CD4-positive, alpha-beta memory T cell (primary cell): ENCODE results near the gene SLC22A23. TPM values are rescaled to one million over a fixed set of nuclear protein-coding genes. Genes with fewer than 3 reads are reported as not detected.
A peak's percentile ranks its signal among the peaks of the same experiment; 100 is the strongest.

Experiments used
- CTCF ChIA-PET: fragments of 350-600 bp; sonication (Branson Sonifier 250); formaldehyde crosslinking; loops from one replicate; lab custom pipeline; 2021; ENCODE audit warnings: inconsistent platforms; ENCODE audit not compliant: partially characterized antibody; lab: Charles Lee
- POLR2A ChIA-PET: fragments of 350-600 bp; sonication (Branson Sonifier 250); formaldehyde crosslinking; loops from one replicate; lab custom pipeline; 2021; ENCODE audit not compliant: partially characterized antibody; lab: Charles Lee
- DNase-seq, 5 donors: peaks; one replicate each; pipeline versions ENCODE4 v3.0.0 to v3.0.0-alpha.2; 2020 to 2022; ENCODE audit warnings: mixed read lengths in 1 of 5
- H3K27ac ChIP-seq: one replicate; pipeline ENCODE4 v1.7.0; 2013; ENCODE audit warnings: low read depth, low read length
- H3K27me3 ChIP-seq: 2 replicates; pipeline ENCODE4 v1.7.0; 2013; ENCODE audit warnings: mild to moderate bottlenecking, low read length, moderate library complexity; ENCODE audit not compliant: insufficient read depth
- H3K36me3 ChIP-seq: 2 replicates; pipeline ENCODE4 v1.7.0; 2013; ENCODE audit warnings: mild to moderate bottlenecking, low read length, moderate library complexity; ENCODE audit not compliant: insufficient read depth
- H3K4me1 ChIP-seq: 2 replicates; pipeline ENCODE4 v1.7.0; 2013; ENCODE audit warnings: mild to moderate bottlenecking, low read length, moderate library complexity; ENCODE audit not compliant: insufficient read depth
- H3K4me3 ChIP-seq, 2 donors: one replicate each; pipeline ENCODE4 v1.7.0; 2013; ENCODE audit warnings: low read length in 2 of 2, mild to moderate bottlenecking in 1 of 2
- H3K9me3 ChIP-seq, 2 donors: one replicate each; pipeline ENCODE4 v1.7.0; 2013; ENCODE audit warnings: low read length in 2 of 2, control low read depth in 1 of 2; ENCODE audit not compliant: control insufficient read depth in 1 of 2
- H3K27ac Mint-ChIP-seq, 7 donors: one replicate each; pipeline ENCODE4 v1.8.0; 2020 to 2021; ENCODE audit warnings: mixed read lengths in 7 of 7, mild to moderate bottlenecking in 6 of 7, inconsistent platforms in 3 of 7, moderate library complexity in 3 of 7
- H3K27me3 Mint-ChIP-seq, 2 donors: one replicate each; pipeline ENCODE4 v1.8.0; 2020 to 2021; ENCODE audit warnings: mixed read lengths in 2 of 2
- H3K36me3 Mint-ChIP-seq, 2 donors: one replicate each; pipeline ENCODE4 v1.8.0; 2020 to 2021; ENCODE audit warnings: mixed read lengths in 2 of 2, inconsistent platforms in 1 of 2, mild to moderate bottlenecking in 1 of 2
- H3K4me1 Mint-ChIP-seq, 4 donors: one replicate each; pipeline ENCODE4 v1.8.0; 2020 to 2021; ENCODE audit warnings: mixed read lengths in 4 of 4, mild to moderate bottlenecking in 1 of 4
- H3K4me3 Mint-ChIP-seq, 8 donors: one replicate each; pipeline ENCODE4 v1.8.0; 2020 to 2021; ENCODE audit warnings: mixed read lengths in 8 of 8, mild to moderate bottlenecking in 7 of 8, moderate library complexity in 6 of 8, inconsistent platforms in 3 of 8
- H3K9me3 Mint-ChIP-seq, 8 donors: one replicate each; pipeline ENCODE4 v1.8.0; 2020 to 2021; ENCODE audit warnings: mixed read lengths in 8 of 8, mild to moderate bottlenecking in 5 of 8, inconsistent platforms in 3 of 8, moderate library complexity in 1 of 8
- intact Hi-C: fragments of 100-400 bp; cut with micrococcal nuclease; formaldehyde crosslinking; loops from one replicate; pipeline ENCODE4 v1.15.1; 2023
- polyA plus RNA-seq, 2 donors: library from polyadenylated mRNA; unstranded; fragments of 300-500 nt; fragmentation: Illumina TruSeq; gene quantifications; one replicate each; pipeline ENCODE4 v1.2.3, GENCODE V29; 2021
- total RNA-seq, 2 experiments: library from RNA; stranded (reverse); gene quantifications; one replicate each; pipeline ENCODE4 v1.2.3, GENCODE V29; 2021

The SLC22A23 gene, protein sequence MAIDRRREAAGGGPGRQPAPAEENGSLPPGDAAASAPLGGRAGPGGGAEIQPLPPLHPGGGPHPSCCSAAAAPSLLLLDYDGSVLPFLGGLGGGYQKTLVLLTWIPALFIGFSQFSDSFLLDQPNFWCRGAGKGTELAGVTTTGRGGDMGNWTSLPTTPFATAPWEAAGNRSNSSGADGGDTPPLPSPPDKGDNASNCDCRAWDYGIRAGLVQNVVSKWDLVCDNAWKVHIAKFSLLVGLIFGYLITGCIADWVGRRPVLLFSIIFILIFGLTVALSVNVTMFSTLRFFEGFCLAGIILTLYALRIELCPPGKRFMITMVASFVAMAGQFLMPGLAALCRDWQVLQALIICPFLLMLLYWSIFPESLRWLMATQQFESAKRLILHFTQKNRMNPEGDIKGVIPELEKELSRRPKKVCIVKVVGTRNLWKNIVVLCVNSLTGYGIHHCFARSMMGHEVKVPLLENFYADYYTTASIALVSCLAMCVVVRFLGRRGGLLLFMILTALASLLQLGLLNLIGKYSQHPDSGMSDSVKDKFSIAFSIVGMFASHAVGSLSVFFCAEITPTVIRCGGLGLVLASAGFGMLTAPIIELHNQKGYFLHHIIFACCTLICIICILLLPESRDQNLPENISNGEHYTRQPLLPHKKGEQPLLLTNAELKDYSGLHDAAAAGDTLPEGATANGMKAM
- total RNA-seq (10 to 100 TPM in 1 of 2 experiments, 1 to 10 TPM in 1; 7.9 to 12.5 TPM), polyA plus RNA-seq (1 to 10 TPM in 1 of 2 donors, under 1 TPM in 1; 0.32 to 3.4 TPM)

GRCh38 chr6:3456898-3457709 is at the start of gene SLC22A23:
SLC22A23 (minus strand) TSS chr6:3457050; CDS start chr6:3456559, 491 bp downstream.
- Histone ChIP-seq H3K4me1 (peaks cover 35% of the 10 kb centered on the region), H3K36me3 (no peaks in the 10 kb centered on the region), H3K27ac (peak within 1 kb of the TSS; percentile 37), H3K27me3 (peaks cover 6% of the 10 kb centered on the region), H3K9me3 (no peaks in the 10 kb centered on the region), H3K4me3 (peak within 1 kb of the TSS; percentile 55 to 63)
- peaks cover 0 to 3% of the 10 kb centered on the region in 2 donors for H3K36me3 Mint-ChIP-seq
- peaks cover 6 to 12% (median 8%) of the 10 kb centered on the region in 4 donors for H3K4me1 Mint-ChIP-seq
- H3K4me3 Mint-ChIP-seq, result peak within 1 kb of the TSS; percentile 81 to 92 (median 88)
- DNase-seq, result peak; percentile 74 to 79 (median 76)
- peaks cover 3 to 9% of the 10 kb centered on the region in 2 donors for H3K27me3 Mint-ChIP-seq
- CTCF ChIA-PET, result interaction anchor here (1.0 to 1.5 kb wide), 3 partner anchors 46 to 177 kb away, joined by 6 to 7 read pairs (median 6); no protein-coding TSS in a partner anchor
- H3K9me3 Mint-ChIP-seq, result peaks cover 0 to 3% (median 0%) of the 10 kb centered on the region in 8 donors
- intact Hi-C loops, result loop anchor here (1.0 to 10.0 kb wide), 11 partner anchors 46 to 695 kb away; partner anchors contain the start of genes BPHL, ECI2, FAM50B and NQO2
- POLR2A ChIA-PET, result no interaction called here
- peak within 1 kb of the TSS; percentile 62 to 89 (median 80) for H3K27ac Mint-ChIP-seq

DNA sequence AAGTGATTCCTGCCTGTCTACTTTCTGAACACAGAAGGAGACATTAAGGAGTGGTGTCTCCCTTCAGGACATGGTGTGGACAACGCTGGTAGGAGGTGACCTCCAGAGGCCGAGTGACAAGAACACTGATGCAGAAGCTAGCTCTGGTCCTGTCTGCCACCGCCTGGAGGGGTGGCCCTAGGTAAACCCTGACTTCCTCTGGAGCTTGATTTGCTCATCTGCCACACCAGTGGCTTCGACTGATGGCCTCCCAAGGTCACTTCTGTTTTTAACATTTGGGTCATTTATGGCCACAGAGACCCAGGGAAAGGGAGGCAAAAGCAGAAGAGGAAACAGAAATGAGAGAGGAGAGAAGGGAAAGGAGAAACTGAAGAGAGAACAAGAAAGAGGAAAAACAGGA is 49.4 kb upstream of the SLC22A23 start:
- H3K27ac Mint-ChIP-seq, result peak overlapping the region in 1 of 7 donors; percentile 16
- H3K4me3 ChIP-seq, result no peak overlapping the region

DNA sequence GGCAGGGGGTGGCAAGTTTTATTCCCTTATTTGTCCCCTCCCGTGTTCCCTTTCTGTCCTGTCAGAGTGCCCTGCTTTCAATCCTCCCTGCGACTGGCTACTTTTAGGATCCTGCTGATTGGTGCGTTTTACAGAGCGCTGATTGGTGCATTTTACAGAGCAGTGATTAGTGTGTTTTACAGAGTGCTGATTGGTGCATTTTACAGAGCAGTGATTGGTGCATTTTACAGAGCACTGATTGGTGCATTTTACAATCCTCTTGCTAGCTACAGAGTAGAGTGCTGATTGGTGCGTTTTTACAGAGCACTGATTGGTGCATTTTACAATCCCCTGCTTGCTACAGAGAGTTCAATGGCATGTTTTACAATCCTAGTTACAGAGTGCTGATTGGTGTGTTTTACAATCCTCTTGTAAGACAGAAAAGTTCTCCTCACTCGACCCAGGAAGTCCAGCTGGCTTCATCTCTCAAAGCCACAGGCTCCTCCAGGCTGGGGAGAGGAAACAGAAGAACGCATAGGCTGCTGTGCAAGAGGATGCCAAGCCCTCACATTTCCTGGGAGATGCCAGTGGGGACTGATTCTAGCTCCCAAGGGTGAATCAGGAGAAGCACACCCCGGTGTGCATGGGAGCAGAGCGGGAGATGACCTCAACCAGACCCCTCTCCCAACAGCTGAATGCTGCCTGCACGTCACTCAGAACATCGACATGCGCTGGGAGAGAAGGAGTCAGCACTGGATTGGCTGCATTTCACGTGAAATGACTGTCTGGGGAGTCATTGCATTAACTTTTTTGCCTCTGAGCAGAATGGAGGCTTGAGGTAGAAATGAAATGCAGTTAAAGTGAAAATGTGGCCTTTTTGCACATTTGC is 48.3 kb upstream of the SLC22A23 start:
- POLR2A ChIA-PET, result no interaction called here
- no peaks in the 10 kb centered on the region for H3K36me3 ChIP-seq
- H3K4me3 ChIP-seq, result no peak overlapping the region
- CTCF ChIA-PET, result no interaction called here
- no peaks in the 10 kb centered on the region for H3K4me1 ChIP-seq
- Mint-ChIP-seq H3K27ac (no peak overlapping the region), H3K27me3 (peaks cover 9 to 12% of the 10 kb centered on the region in 2 donors), H3K36me3 (no peaks in the 10 kb centered on the region), H3K4me3 (no peak overlapping the region), H3K9me3 (peaks cover 0 to 2% (median 0%) of the 10 kb centered on the region in 8 donors), H3K4me1 (no peaks in the 10 kb centered on the region)
- intact Hi-C loops, result no loop called here
- DNase-seq, result no peak
- H3K27me3 ChIP-seq, result no peaks in the 10 kb centered on the region
- H3K27ac ChIP-seq, result no peak overlapping the region
- H3K9me3 ChIP-seq, result no peaks in the 10 kb centered on the region

More for the DNA sequence above, 49.4 kb upstream of the SLC22A23 start:
- DNase-seq, result no peak
- ChIA-PET CTCF (no interaction called here), POLR2A (no interaction called here)
- no peak overlapping the region for H3K27ac ChIP-seq
- peaks cover 0 to 2% (median 0%) of the 10 kb centered on the region in 8 donors for H3K9me3 Mint-ChIP-seq
- no peaks in the 10 kb centered on the region for H3K36me3 ChIP-seq
- H3K9me3 ChIP-seq, result no peaks in the 10 kb centered on the region
- H3K27me3 ChIP-seq, result no peaks in the 10 kb centered on the region
- no peaks in the 10 kb centered on the region for H3K4me1 ChIP-seq
- no peaks in the 10 kb centered on the region for H3K36me3 Mint-ChIP-seq
- H3K4me1 Mint-ChIP-seq, result no peaks in the 10 kb centered on the region
- intact Hi-C loops, result no loop called here
- peaks cover 11 to 15% of the 10 kb centered on the region in 2 donors for H3K27me3 Mint-ChIP-seq
- no peak overlapping the region for H3K4me3 Mint-ChIP-seq

DNA sequence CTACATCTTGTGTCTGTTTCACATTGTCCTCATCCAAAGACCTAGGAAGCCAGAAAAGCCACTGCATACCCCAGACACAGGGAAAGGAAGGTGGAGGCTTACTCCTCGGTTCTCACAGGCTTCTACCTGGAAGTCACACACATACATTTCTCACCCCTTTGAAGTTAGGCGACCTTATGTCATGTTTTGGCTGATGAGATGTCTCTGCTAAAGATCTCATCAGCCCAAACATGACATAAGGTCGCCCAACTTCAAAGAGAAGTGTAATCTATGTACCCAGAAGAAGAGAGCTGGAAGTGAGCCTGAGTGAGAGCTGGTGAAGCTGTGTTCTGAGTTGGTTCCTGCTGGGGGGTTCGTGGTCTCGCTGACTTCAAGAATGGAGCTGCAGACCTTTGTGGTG is 47.5 kb upstream of the SLC22A23 start:
- intact Hi-C loops, result no loop called here
- no peaks in the 10 kb centered on the region for H3K4me1 Mint-ChIP-seq
- Histone ChIP-seq H3K4me1 (no peaks in the 10 kb centered on the region), H3K4me3 (no peak overlapping the region), H3K27me3 (no peaks in the 10 kb centered on the region), H3K9me3 (no peaks in the 10 kb centered on the region), H3K36me3 (no peaks in the 10 kb centered on the region), H3K27ac (no peak overlapping the region)
- no peak overlapping the region for H3K4me3 Mint-ChIP-seq
- H3K36me3 Mint-ChIP-seq, result no peaks in the 10 kb centered on the region
- no peak for DNase-seq
- H3K9me3 Mint-ChIP-seq, result peaks cover 0 to 2% (median 0%) of the 10 kb centered on the region in 8 donors
- H3K27ac Mint-ChIP-seq, result no peak overlapping the region
- ChIA-PET CTCF (no interaction called here), POLR2A (no interaction called here)
- peaks cover 11 to 12% of the 10 kb centered on the region in 2 donors for H3K27me3 Mint-ChIP-seq

- CTCF ChIA-PET, result no interaction called here
- Mint-ChIP-seq H3K9me3 (peaks cover 0 to 2% (median 0%) of the 10 kb centered on the region in 8 donors), H3K4me1 (no peaks in the 10 kb centered on the region)
These were observed 45.1 kb upstream of the SLC22A23 start for GRCh38 chr6:3501826-3502500.

More at GRCh38 chr6:3501826-3502500, 45.1 kb upstream of the SLC22A23 start:
- Histone ChIP-seq H3K27me3 (no peaks in the 10 kb centered on the region), H3K27ac (no peak overlapping the region), H3K4me1 (no peaks in the 10 kb centered on the region), H3K9me3 (no peaks in the 10 kb centered on the region), H3K36me3 (no peaks in the 10 kb centered on the region), H3K4me3 (no peak overlapping the region)
- peak overlapping the region in 1 of 7 donors; percentile 32 for H3K27ac Mint-ChIP-seq
- no peak for DNase-seq
- H3K36me3 Mint-ChIP-seq, result no peaks in the 10 kb centered on the region
- POLR2A ChIA-PET, result no interaction called here
- intact Hi-C loops, result no loop called here
- H3K27me3 Mint-ChIP-seq, result peaks cover 12 to 16% of the 10 kb centered on the region in 2 donors
- H3K4me3 Mint-ChIP-seq, result no peak overlapping the region
